ENCODE measurements around the gene TMEM253. TPM values are rescaled to one million over a fixed set of nuclear protein-coding genes. Genes with fewer than 3 reads are reported as not detected.

The TMEM253 gene
- total RNA-seq, 2 experiments from 2014 or later = not detected

DNA sequence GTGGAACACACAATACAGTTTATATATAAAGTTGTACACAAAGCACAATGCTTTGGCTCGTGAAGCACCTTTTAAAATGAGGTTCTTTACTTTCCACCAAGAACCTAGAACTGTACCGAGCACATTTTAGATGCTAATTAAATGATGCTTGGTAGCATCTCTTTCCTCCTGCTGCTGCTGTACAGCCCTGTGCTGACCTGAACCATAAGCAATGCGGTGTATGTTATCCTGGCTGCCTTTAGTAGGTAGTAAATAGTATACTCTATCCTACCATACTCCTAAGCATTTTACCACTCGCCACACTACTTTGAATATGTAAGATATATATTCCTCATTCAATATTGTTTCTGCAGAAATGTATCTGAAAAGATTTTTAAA is 46.1 kb upstream of the TMEM253 start:
- H3K27me3 ChIP-seq (ENCODE audit: control insufficient read depth in 1 of 2, insufficient read depth in 2 of 2, low read length in 2 of 2) = no peaks in the 10 kb centered on the region
- TF ChIP-seq, protein P1, sequence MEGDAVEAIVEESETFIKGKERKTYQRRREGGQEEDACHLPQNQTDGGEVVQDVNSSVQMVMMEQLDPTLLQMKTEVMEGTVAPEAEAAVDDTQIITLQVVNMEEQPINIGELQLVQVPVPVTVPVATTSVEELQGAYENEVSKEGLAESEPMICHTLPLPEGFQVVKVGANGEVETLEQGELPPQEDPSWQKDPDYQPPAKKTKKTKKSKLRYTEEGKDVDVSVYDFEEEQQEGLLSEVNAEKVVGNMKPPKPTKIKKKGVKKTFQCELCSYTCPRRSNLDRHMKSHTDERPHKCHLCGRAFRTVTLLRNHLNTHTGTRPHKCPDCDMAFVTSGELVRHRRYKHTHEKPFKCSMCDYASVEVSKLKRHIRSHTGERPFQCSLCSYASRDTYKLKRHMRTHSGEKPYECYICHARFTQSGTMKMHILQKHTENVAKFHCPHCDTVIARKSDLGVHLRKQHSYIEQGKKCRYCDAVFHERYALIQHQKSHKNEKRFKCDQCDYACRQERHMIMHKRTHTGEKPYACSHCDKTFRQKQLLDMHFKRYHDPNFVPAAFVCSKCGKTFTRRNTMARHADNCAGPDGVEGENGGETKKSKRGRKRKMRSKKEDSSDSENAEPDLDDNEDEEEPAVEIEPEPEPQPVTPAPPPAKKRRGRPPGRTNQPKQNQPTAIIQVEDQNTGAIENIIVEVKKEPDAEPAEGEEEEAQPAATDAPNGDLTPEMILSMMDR (IDR thresholded peaks at IDR 0.05) = no peak
- H3K36me3 ChIP-seq (ENCODE audit: insufficient read depth, low read length) = no peaks in the 10 kb centered on the region
- no peaks in the 10 kb centered on the region for H3K4me1 ChIP-seq (ENCODE audit: insufficient read depth, low read length)
- Mint-ChIP-seq H3K27me3 (peaks cover 14% of the 10 kb centered on the region), H3K4me1 (ENCODE audit: low read depth) (no peaks in the 10 kb centered on the region), H3K27ac (no peak overlapping the region), H3K4me3 (no peak overlapping the region), H3K9me3 (no peaks in the 10 kb centered on the region), H3K36me3 (ENCODE audit: low read depth) (no peaks in the 10 kb centered on the region)
- H3K27ac ChIP-seq (ENCODE audit: low read depth in 1 of 2, low read length in 2 of 2) = no peak overlapping the region
- intact Hi-C loops (cut with DNase I, micrococcal nuclease) = no loop called here
- H3K4me3 ChIP-seq (ENCODE audit: low read length) = no peak overlapping the region
- ATAC-seq (ENCODE audit: poor library complexity) (no peak), DNase-seq (no peak)
- H3K9me3 ChIP-seq (ENCODE audit: control insufficient read depth in 1 of 2, insufficient read depth in 1 of 2, low read length in 2 of 2) = no peaks in the 10 kb centered on the region
- ChIA-PET POLR2A (no interaction called here), CTCF (no interaction called here)

- no peaks in the 10 kb centered on the region for H3K4me1 Mint-ChIP-seq (ENCODE audit: low read depth)
- peaks cover 18% of the 10 kb centered on the region for H3K27me3 Mint-ChIP-seq
- H3K27ac Mint-ChIP-seq = no peak overlapping the region
- DNase-seq (no peak), ATAC-seq (ENCODE audit: poor library complexity) (no peak)
- ChIA-PET CTCF (no interaction called here), POLR2A (no interaction called here)
- no peaks in the 10 kb centered on the region for H3K4me1 ChIP-seq (ENCODE audit: insufficient read depth, low read length)
- no peak overlapping the region for H3K4me3 Mint-ChIP-seq
- H3K27me3 ChIP-seq (ENCODE audit: control insufficient read depth in 1 of 2, insufficient read depth in 2 of 2, low read length in 2 of 2) = no peaks in the 10 kb centered on the region
- H3K36me3 ChIP-seq (ENCODE audit: insufficient read depth, low read length) = no peaks in the 10 kb centered on the region
- intact Hi-C loops (cut with DNase I, micrococcal nuclease) = no loop called here
- H3K9me3 Mint-ChIP-seq = no peaks in the 10 kb centered on the region
- no peak overlapping the region for H3K4me3 ChIP-seq (ENCODE audit: low read length)
- TF ChIP-seq, protein P1 (IDR thresholded peaks at IDR 0.05) = no peak
- H3K9me3 ChIP-seq (ENCODE audit: control insufficient read depth in 1 of 2, insufficient read depth in 1 of 2, low read length in 2 of 2) = no peaks in the 10 kb centered on the region
- H3K27ac ChIP-seq (ENCODE audit: low read depth in 1 of 2, low read length in 2 of 2) = no peak overlapping the region
- no peaks in the 10 kb centered on the region for H3K36me3 Mint-ChIP-seq (ENCODE audit: low read depth)
These were observed 45.3 kb upstream of the TMEM253 start for GRCh38 chr14:21055432-21056117.

GRCh38 chr14:21056520-21057163 is 44.2 kb upstream of the TMEM253 start:
- H3K27me3 ChIP-seq (ENCODE audit: control insufficient read depth in 1 of 2, insufficient read depth in 2 of 2, low read length in 2 of 2) = peaks cover 0 to 5% of the 10 kb centered on the region in 2 experiments
- H3K9me3 ChIP-seq (ENCODE audit: control insufficient read depth in 1 of 2, insufficient read depth in 1 of 2, low read length in 2 of 2) = no peaks in the 10 kb centered on the region
- DNase-seq (no peak), ATAC-seq (ENCODE audit: poor library complexity) (no peak)
- no peak overlapping the region for H3K27ac Mint-ChIP-seq
- H3K4me1 Mint-ChIP-seq (ENCODE audit: low read depth) = no peaks in the 10 kb centered on the region
- H3K4me3 ChIP-seq (ENCODE audit: low read length) = no peak overlapping the region
- POLR2A ChIA-PET = no interaction called here
- no peak overlapping the region for H3K4me3 Mint-ChIP-seq
- H3K27ac ChIP-seq (ENCODE audit: low read depth in 1 of 2, low read length in 2 of 2) = no peak overlapping the region
- intact Hi-C loops (cut with DNase I, micrococcal nuclease) = no loop called here
- H3K9me3 Mint-ChIP-seq = no peaks in the 10 kb centered on the region
- no peaks in the 10 kb centered on the region for H3K36me3 ChIP-seq (ENCODE audit: insufficient read depth, low read length)
- CTCF ChIA-PET = interaction anchor here (1.6 kb wide), 1 partner anchor 42 kb away, joined by 3 read pairs; no protein-coding TSS in a partner anchor
- TF ChIP-seq, protein P1 (IDR thresholded peaks at IDR 0.05) = no peak
- H3K4me1 ChIP-seq (ENCODE audit: insufficient read depth, low read length) = no peaks in the 10 kb centered on the region
- H3K27me3 Mint-ChIP-seq = peaks cover 27% of the 10 kb centered on the region
- no peaks in the 10 kb centered on the region for H3K36me3 Mint-ChIP-seq (ENCODE audit: low read depth)
